HG03565 (cell line): ENCODE data around the gene PRICKLE2.

Experiments used
- ATAC-seq: cut with Tn5 transposase; IDR thresholded peaks from one replicate; pipeline ENCODE4 v1.9.1; 2021; ENCODE audit warnings: mild to moderate bottlenecking, moderate library complexity; ENCODE audit not compliant: unreplicated experiment

The PRICKLE2 gene

GRCh38 chr3:64251019-64251418 is 25.8 kb upstream of the PRICKLE2 start:
- ATAC-seq, result no peak

- ATAC-seq, result no peak
These were observed 22.9 kb upstream of the PRICKLE2 start for GRCh38 chr3:64247991-64248646.

GRCh38 chr3:64244011-64244942 is 19.0 kb upstream of the PRICKLE2 start:
- ATAC-seq, result no peak

GRCh38 chr3:64242435-64242834 is 17.2 kb upstream of the PRICKLE2 start:
- no peak for ATAC-seq

- ATAC-seq, result no peak
These were observed 15.7 kb upstream of the PRICKLE2 start for GRCh38 chr3:64240959-64241358.

GRCh38 chr3:64240396-64240795 is 15.1 kb upstream of the PRICKLE2 start:
- ATAC-seq, result no peak

- ATAC-seq, result no peak
These were observed 14.6 kb upstream of the PRICKLE2 start for GRCh38 chr3:64239841-64240240.

- ATAC-seq, result no peak
These were observed 13.9 kb upstream of the PRICKLE2 start for GRCh38 chr3:64238971-64239667.

- no peak for ATAC-seq
These were observed 11.8 kb upstream of the PRICKLE2 start for GRCh38 chr3:64237083-64237482.

GRCh38 chr3:64235605-64236004 is 10.3 kb upstream of the PRICKLE2 start:
- ATAC-seq, result no peak

- ATAC-seq, result no peak
These were observed 9.3 kb upstream of the PRICKLE2 start for GRCh38 chr3:64234571-64234970.

- no peak for ATAC-seq
These were observed 7.6 kb upstream of the PRICKLE2 start for GRCh38 chr3:64232821-64233220.

- ATAC-seq, result no peak
These were observed 4.6 kb upstream of the PRICKLE2 start for GRCh38 chr3:64229903-64230302.

- ATAC-seq, result no peak
These were observed 2.8 kb upstream of the PRICKLE2 start for GRCh38 chr3:64228110-64228509.

GRCh38 chr3:64226730-64227129 is 1.5 kb upstream of the PRICKLE2 start:
- no peak for ATAC-seq

GRCh38 chr3:64225695-64226499 is 631 bp upstream of the PRICKLE2 start:
- ATAC-seq, result peak; percentile 4

GRCh38 chr3:64223791-64224745 is 1.2 kb downstream of the PRICKLE2 start:
- no peak for ATAC-seq

GRCh38 chr3:64222501-64223111 is 2.7 kb downstream of the PRICKLE2 start:
- ATAC-seq, result no peak

- ATAC-seq, result no peak
These were observed 3.6 kb downstream of the PRICKLE2 start for GRCh38 chr3:64221571-64222257.
